C4-2B (cell line): Measurements from ENCODE around the gene SLC3A2.
A peak's percentile ranks its signal among the peaks of the same experiment; 100 is the strongest.

Source experiments
- H3K27ac ChIP-seq: fragments of 450-650 bp; 2 replicates; pipeline ENCODE4 v1.5.1; 2017
- ZFX ChIP-seq: fragments of 450-650 bp; IDR thresholded peaks from 2 replicates; pipeline ENCODE4 v1.6.1; 2017
- TF ChIP-seq, protein P1 (sequence below): fragments of 450-650 bp; conservative IDR thresholded peaks from 2 replicates; pipeline ENCODE4 v1.5.1; 2017; ENCODE audit warnings: mild to moderate bottlenecking

The SLC3A2 gene

DNA sequence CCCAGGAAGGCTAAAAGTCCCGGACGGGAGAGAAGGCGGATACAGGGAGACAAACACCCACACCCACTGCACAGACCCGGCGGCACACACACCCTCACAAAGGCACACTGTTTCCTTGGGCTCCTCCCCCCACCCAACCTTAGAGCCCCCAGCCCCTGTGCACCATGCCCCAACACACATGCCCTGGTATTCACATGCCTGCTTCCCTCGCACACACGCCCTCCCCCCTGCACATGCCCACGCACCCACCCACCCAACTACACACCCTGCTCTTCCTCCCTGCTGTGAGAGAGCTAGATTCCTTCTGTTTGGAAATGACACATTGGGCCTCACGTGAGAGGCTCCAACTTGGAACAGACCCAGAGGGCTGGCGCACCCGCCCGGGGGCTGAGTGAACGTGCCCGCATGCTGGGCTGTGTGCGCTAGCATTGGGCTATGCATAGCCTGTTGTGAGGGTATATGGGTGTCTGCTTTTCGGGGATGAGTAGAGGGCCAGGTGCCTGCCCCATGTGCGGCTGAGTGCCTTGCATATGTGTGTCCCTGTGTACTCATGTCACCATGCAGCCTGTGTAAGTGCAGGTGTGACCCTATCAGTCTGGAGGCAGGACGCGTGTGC lies 41.0 kb downstream of the SLC3A2 start:
- H3K27ac ChIP-seq: peak overlapping the region; percentile 54
- TF ChIP-seq ZFX: no peak
- TF ChIP-seq, protein P1, sequence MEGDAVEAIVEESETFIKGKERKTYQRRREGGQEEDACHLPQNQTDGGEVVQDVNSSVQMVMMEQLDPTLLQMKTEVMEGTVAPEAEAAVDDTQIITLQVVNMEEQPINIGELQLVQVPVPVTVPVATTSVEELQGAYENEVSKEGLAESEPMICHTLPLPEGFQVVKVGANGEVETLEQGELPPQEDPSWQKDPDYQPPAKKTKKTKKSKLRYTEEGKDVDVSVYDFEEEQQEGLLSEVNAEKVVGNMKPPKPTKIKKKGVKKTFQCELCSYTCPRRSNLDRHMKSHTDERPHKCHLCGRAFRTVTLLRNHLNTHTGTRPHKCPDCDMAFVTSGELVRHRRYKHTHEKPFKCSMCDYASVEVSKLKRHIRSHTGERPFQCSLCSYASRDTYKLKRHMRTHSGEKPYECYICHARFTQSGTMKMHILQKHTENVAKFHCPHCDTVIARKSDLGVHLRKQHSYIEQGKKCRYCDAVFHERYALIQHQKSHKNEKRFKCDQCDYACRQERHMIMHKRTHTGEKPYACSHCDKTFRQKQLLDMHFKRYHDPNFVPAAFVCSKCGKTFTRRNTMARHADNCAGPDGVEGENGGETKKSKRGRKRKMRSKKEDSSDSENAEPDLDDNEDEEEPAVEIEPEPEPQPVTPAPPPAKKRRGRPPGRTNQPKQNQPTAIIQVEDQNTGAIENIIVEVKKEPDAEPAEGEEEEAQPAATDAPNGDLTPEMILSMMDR: no peak

DNA sequence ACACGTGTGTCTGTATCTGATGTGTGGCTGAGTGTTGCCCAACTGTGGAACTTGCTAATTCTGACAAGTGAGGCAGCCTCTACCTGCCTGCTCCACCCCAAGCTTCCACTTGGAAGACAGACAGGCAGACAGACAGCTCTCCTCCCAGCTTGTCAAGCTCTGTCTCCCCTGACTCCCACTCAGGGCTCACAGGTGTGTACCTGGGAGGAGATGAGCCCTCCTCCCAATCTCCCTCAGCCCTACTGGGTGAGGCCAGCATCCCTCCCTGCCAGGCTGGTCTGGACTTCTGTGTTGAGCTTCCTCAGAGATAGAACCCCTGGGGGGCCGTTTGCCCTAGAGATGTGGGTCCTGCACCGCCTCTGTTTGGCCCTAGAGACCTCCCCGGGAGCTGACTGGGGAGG lies 41.5 kb downstream of the SLC3A2 start:
- TF ChIP-seq ZFX: no peak
- TF ChIP-seq, protein P1: no peak
- peak overlapping the region; percentile 54 for H3K27ac ChIP-seq

DNA sequence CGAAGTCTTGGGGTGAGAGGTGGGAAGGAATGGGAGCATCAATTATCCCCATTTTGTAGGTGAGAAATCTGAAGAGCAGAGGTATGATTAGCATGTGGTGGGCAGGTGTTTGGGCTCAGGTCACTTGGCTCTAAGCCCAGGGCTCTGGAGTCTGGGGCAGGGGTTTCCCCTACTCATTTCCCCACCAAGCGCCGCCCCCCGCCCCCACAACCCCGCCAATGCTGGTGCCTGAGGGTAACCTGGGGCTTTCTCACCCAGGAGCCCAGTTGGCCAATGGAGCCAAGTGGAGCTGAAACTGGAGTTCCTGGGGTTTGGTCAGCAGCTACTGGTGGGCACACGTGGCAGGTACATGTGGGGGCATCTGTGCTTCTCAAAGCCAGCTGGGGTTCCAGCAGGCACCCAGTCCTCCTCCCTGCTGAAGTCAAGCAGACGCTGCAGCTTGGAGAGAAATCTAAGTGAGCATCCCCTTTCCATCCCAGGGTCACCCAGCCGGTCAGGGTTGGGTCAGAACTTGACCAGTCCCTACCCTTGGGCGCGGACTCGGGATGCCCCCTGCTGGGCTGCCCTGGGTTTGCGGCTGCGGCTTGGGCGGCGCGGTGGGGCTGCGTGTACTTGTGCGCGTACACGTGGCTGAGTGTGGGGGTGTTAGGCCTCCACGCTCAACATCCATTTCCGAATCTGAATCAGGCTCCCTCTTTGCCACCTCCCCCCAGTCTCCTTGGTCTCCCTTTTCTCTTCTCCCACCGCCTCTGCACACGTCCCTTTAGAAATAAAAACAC lies 42.1 kb downstream of the SLC3A2 start:
- TF ChIP-seq, protein P1: no peak
- no peak for TF ChIP-seq ZFX
- no peak overlapping the region for H3K27ac ChIP-seq

DNA sequence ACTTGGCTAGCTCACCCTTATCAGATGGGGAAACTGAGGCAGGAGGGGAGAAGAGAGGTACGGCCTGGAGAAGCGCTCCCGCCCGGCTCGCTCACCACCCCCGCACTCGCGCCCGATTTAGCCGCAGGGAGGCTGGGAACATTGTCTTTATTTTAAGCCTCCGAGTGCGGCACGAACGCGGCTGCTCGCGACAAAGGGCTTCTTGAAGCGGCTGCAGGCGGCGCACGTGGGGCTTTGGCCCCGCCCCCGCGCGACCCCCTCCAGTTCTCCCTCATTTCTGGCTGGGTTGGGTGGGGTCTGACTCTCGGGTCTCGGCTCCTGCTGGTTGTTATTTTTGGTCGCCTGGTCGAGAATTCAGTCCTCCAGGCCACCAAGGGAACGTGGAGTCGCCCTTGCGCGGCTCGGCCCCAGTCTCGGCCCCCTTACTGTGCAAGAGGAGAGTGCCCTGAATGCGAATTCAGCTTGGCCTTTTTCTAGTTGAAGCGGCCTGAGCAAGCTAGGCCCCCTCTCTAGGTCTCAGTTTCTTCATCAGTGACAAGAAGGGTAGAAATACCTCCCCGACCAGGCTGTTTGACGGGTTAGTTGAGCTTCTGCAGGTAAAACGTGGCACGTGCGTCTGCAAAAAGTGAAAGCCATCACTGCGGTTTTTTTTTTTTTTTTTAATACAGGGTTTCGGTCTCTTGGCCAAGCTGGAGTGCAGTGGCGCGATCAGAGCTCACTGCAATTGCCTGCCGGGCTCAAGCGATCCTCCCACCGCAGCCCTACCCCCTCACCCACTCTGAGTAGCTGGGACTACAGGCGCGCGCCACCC lies 43.1 kb downstream of the SLC3A2 start:
- H3K27ac ChIP-seq: no peak overlapping the region

DNA sequence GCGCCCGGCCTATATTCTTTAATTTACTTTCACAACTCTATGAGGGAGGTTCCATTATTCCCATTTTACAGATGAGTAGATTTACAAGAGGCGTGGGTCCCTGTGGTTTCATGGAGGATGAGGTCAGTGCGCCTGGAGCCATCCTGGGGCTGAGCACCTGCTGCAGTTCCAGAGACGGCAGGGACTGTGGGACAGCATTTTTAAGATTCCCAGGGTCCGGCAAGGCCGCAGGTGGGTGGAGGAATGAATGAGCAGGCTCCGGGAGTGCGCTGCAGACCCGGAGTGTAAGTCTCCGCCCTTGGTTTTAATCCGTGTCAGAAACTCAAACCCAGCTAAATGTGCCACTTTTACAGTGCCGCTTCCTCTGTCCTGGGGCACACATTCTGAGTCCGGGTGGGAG lies 44.6 kb downstream of the SLC3A2 start:
- TF ChIP-seq ZFX: no peak
- TF ChIP-seq, protein P1: no peak
- no peak overlapping the region for H3K27ac ChIP-seq

More for the DNA sequence above, 43.1 kb downstream of the SLC3A2 start:
- TF ChIP-seq, protein P1: no peak
- TF ChIP-seq ZFX: no peak

DNA sequence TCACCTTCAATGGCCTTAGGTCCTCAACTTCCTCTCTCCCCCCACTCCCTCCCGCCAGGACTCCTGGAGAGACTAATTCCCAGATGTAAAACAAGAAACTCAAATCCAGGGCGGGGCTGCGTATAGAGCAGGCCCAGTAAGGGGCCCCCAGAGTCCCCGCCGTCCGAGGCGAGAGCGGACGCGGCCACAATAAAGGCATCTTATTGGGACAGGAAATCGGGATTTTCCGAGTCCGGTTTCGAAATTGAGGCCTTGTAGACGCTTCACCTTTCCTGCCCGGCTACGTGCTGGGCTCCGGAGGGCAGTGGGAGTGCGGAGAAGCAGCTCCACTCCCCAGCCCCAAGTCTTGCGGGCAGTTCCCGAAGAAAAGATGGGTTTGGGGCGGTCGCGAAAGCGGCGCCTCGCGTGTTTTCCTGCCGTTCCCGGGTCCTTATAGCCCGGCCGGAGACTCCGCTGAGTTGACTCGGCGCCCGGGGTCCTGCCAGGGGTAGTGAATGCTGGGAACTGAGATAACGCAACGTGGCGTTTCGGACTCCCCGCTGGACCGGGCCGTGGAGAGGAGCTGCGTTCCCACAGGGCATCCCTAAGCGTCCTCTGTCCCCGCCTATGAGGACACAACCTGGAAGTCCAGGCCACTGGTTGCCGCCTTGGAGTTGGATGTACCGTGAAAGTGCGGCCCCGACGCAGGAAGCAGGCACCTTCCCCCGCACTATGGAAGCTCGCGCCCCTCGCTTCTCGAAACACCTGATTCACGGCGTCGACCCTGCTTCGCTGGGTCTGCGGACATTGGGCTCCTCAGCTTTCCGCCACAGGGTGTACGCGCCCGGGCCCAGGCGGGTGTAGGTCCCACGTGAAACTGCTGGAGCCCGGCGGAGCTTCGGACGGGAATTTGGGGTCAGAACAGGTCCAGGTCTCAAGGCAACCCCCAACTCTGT lies 45.3 kb downstream of the SLC3A2 start:
- TF ChIP-seq, protein P1: no peak
- TF ChIP-seq ZFX: no peak
- H3K27ac ChIP-seq: no peak overlapping the region
